Glutamatergic neuron (in vitro differentiated cells): ENCODE measurements around the gene MYH16. TPM values are rescaled to one million over a fixed set of nuclear protein-coding genes. Genes with fewer than 3 reads are reported as not detected.

Experiments
- DNase-seq: peaks from one replicate; pipeline ENCODE4 v3.0.0; 2022
- H3K27ac Mint-ChIP-seq: one replicate; pipeline ENCODE4 v1.8.0; 2020; ENCODE audit warnings: mild to moderate bottlenecking, mixed read lengths, inconsistent platforms; ENCODE audit not compliant: unreplicated experiment
- H3K27me3 Mint-ChIP-seq: one replicate; pipeline ENCODE4 v1.8.0; 2020; ENCODE audit warnings: mild to moderate bottlenecking, moderate library complexity, mixed read lengths, inconsistent platforms; ENCODE audit not compliant: unreplicated experiment
- H3K36me3 Mint-ChIP-seq: one replicate; pipeline ENCODE4 v1.8.0; 2020; ENCODE audit warnings: mild to moderate bottlenecking, mixed read lengths, inconsistent platforms; ENCODE audit not compliant: unreplicated experiment
- H3K4me1 Mint-ChIP-seq: one replicate; pipeline ENCODE4 v1.8.0; 2020; ENCODE audit warnings: mild to moderate bottlenecking, low read depth, mixed read lengths, inconsistent platforms; ENCODE audit not compliant: unreplicated experiment
- H3K4me3 Mint-ChIP-seq: one replicate; pipeline ENCODE4 v1.8.0; 2020; ENCODE audit warnings: mild to moderate bottlenecking, mixed read lengths, inconsistent platforms; ENCODE audit not compliant: unreplicated experiment
- H3K9me3 Mint-ChIP-seq: one replicate; pipeline ENCODE4 v1.8.0; 2020; ENCODE audit warnings: mild to moderate bottlenecking, moderate library complexity, mixed read lengths, inconsistent platforms; ENCODE audit not compliant: unreplicated experiment
- CTCF ChIP-seq: fragments of 200-600 bp; sonication (generic); IDR thresholded peaks from one replicate; pipeline ENCODE4 v1.5.0; 2021; ENCODE audit not compliant: partially characterized antibody, unreplicated experiment
- total RNA-seq: library from RNA; stranded (reverse); fragmentation: NEBNext Ultra II Directional; extraction: Animal tissue kit (Norgen Biotek cat#: 25700); gene quantifications from one replicate; pipeline ENCODE4 v1.2.1, GENCODE V29; 2021; ENCODE audit not compliant: unreplicated experiment

The MYH16 gene
- total RNA-seq, 1 donor from 2014 or later: not detected

GRCh38 chr7:99243751-99244337 lies 28.8 kb upstream of the MYH16 start:
- H3K9me3 Mint-ChIP-seq: peaks cover 2% of the 10 kb centered on the region
- no peak overlapping the region for H3K27ac Mint-ChIP-seq
- no peaks in the 10 kb centered on the region for H3K36me3 Mint-ChIP-seq
- no peak for TF ChIP-seq CTCF
- H3K4me1 Mint-ChIP-seq: no peaks in the 10 kb centered on the region
- no peak for DNase-seq
- no peak overlapping the region for H3K4me3 Mint-ChIP-seq
- no peaks in the 10 kb centered on the region for H3K27me3 Mint-ChIP-seq

DNA sequence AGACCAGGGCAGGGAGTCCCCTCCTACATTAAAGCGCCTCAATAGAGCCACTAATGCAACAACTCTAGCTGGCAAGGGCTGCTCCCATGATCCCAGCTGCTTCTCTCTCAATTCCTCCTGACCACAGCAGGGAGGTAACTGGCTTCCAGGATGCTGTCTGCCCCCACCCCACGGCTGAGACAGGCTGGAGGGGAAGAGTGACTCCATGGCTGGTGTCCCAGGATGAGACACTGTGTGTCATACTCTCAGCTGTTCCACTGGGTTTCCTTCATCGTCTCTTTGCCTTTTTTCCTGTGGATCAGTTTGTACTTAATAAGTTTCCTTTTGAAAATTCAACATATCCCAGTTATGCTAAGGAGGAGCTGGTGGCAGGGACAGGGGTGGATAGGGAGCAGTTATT lies 27.7 kb upstream of the MYH16 start:
- peaks cover 2% of the 10 kb centered on the region for H3K9me3 Mint-ChIP-seq
- no peaks in the 10 kb centered on the region for H3K4me1 Mint-ChIP-seq
- no peak for TF ChIP-seq CTCF
- no peak overlapping the region for H3K4me3 Mint-ChIP-seq
- H3K27ac Mint-ChIP-seq: no peak overlapping the region
- H3K36me3 Mint-ChIP-seq: no peaks in the 10 kb centered on the region
- DNase-seq: no peak
- no peaks in the 10 kb centered on the region for H3K27me3 Mint-ChIP-seq

DNA sequence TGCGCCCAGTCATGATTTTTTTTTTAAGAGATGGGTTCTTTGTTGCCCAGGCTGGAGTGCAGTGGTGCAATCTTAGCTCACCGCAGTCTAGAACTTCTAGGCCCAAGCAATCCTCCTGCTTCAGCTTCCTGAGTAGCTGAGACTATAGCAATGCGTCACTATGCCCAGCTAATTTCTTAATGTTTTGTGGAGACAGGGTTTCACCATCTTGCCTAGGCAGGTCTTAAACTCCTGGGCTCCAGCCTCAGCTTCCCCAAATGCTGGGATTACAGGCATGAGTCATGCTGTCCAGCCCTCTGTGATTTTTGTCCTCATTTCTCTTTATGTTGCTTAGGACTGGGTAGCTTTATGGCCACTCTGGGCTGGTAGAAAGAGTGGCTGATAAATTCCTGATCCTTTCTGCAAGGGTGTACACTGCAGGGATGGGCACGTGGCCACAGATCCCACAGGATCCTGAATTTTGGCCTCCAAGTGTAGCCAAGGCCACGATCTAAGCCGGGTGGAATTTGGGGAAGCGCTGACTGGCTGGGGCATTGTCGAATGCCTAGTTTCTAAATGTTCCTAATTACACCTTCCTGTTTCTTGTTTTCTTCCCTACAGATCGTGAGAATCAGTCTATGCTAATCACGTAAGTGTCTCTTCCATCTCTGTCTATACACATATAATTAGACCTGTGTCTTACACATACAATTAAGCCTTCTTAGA lies 24.1 kb upstream of the MYH16 start:
- no peak for DNase-seq
- Mint-ChIP-seq H3K27ac (no peak overlapping the region), H3K4me1 (no peaks in the 10 kb centered on the region), H3K27me3 (peaks cover 1% of the 10 kb centered on the region), H3K4me3 (no peak overlapping the region), H3K9me3 (no peaks in the 10 kb centered on the region), H3K36me3 (no peaks in the 10 kb centered on the region)
- TF ChIP-seq CTCF: no peak

- Mint-ChIP-seq H3K27me3 (peaks cover 1% of the 10 kb centered on the region), H3K4me3 (no peak overlapping the region), H3K36me3 (no peaks in the 10 kb centered on the region), H3K4me1 (no peaks in the 10 kb centered on the region), H3K27ac (no peak overlapping the region), H3K9me3 (no peaks in the 10 kb centered on the region)
- DNase-seq: no peak
- TF ChIP-seq CTCF: no peak
These were observed 22.6 kb upstream of the MYH16 start for GRCh38 chr7:99249985-99250575.
